ENCODE data around the gene KCNC1.
A peak's percentile ranks its signal among the peaks of the same experiment; 100 is the strongest.

Gene KCNC1

DNA sequence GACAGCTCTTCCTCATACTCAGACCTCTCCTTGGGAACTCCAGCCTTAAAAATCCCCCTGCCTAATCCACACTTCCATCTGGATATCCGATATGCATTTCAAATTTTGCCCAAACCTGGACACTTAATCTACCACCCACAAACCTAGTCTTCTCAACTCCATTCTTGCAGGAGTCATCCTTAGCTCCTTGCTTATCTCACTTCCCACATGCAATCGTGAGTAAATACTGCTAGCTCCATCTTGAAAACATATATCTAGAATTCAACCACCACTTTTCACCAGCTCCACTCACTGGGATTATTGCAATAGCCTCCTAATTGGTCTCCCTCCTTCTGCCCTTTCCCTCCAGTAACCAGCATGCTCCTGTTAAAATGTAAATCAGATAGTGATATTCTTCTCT is 17.8 kb upstream of the KCNC1 start:
- no peak for DNase-seq (ENCODE audit: low spot score)

GRCh38 chr11:17718015-17718414 is 16.6 kb upstream of the KCNC1 start:
- no peak for DNase-seq (ENCODE audit: low spot score)

DNA sequence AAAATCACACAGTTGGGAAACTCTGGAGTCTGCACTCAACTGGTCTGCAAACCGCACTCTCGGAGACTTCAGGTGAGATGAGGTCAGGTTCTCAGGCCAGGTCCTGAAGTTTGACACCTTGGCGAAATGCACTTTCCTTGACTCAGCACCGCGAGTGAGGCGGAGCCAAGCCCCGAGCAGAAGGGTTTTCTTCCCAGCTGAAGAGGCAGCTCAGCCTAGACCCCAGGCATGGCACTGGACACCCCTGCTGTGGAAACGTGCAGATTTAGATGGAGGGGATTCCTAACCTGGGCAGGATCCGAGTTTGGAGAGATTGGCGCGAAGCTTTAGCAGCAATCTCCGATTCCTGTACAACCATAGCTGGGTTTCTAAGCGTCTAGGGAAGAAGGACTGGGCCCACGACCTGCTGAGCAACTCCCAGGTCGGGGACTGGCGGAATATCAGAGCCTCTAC is 16.0 kb upstream of the KCNC1 start:
- DNase-seq (ENCODE audit: low spot score), result no peak

- DNase-seq (ENCODE audit: low spot score), result no peak
Observed at GRCh38 chr11:17719028-17719937, 15.3 kb upstream of the KCNC1 start, which contains the start of gene MYOD1. Gene MYOD1, plus strand, starts transcription at chr11:17719571. Its CDS starts 212 bp downstream, at chr11:17719783.

- DNase-seq (ENCODE audit: low spot score), result no peak
Observed at GRCh38 chr11:17719938-17720795, 14.4 kb upstream of the KCNC1 start.

DNA sequence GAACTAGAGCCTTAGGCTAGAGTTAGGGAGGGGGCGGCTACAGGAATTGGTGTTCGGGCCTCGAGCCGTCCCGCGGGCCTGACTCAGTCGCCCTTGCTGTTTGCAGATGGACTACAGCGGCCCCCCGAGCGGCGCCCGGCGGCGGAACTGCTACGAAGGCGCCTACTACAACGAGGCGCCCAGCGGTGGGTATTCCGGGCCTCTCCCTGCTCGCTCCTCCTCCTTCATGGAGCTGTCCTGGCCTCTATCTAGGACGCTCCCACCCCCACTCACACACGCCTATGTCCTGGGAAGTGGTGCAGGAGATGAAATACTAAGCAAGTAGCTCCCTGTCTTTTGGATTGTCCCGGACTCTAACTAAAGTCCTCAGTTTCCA is 13.8 kb upstream of the KCNC1 start:
- no peak for DNase-seq (ENCODE audit: low spot score)

DNA sequence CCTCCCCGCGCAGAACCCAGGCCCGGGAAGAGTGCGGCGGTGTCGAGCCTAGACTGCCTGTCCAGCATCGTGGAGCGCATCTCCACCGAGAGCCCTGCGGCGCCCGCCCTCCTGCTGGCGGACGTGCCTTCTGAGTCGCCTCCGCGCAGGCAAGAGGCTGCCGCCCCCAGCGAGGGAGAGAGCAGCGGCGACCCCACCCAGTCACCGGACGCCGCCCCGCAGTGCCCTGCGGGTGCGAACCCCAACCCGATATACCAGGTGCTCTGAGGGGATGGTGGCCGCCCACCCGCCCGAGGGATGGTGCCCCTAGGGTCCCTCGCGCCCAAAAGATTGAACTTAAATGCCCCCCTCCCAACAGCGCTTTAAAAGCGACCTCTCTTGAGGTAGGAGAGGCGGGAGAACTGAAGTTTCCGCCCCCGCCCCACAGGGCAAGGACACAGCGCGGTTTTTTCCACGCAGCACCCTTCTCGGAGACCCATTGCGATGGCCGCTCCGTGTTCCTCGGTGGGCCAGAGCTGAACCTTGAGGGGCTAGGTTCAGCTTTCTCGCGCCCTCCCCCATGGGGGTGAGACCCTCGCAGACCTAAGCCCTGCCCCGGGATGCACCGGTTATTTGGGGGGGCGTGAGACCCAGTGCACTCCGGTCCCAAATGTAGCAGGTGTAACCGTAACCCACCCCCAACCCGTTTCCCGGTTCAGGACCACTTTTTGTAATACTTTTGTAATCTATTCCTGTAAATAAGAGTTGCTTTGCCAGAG is 13.2 kb upstream of the KCNC1 start:
- DNase-seq (ENCODE audit: low spot score), result no peak

DNA sequence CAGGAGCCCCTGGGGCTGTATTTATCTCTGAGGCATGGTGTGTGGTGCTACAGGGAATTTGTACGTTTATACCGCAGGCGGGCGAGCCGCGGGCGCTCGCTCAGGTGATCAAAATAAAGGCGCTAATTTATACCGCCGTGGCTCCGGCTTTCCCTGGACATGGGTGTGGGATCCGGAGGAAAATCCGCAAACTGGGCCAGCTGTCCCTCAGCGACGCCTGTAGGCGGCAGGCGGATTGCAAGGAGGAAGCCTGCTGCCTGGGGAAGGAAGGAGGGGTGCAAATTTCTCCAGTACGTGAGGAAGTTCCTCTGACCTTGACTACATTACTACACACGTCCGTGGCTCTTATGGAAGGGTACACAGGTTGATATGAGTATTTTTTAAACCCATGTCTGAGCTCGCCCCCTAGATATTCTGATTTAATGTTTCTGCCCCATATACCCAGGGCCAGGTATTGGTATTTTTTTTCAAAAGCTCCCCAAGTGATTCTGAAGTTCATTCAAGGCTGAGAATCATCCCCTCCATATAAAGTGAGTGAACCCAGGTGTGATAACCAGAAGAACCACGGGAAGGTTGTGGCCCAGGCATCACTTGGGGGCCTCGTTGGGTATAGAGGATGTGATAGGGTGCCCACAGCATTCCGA is 12.5 kb upstream of the KCNC1 start:
- DNase-seq (ENCODE audit: low spot score), result peak; percentile 33

- DNase-seq (ENCODE audit: low spot score), result no peak
Observed at GRCh38 chr11:17724020-17724908, 10.3 kb upstream of the KCNC1 start.

DNA sequence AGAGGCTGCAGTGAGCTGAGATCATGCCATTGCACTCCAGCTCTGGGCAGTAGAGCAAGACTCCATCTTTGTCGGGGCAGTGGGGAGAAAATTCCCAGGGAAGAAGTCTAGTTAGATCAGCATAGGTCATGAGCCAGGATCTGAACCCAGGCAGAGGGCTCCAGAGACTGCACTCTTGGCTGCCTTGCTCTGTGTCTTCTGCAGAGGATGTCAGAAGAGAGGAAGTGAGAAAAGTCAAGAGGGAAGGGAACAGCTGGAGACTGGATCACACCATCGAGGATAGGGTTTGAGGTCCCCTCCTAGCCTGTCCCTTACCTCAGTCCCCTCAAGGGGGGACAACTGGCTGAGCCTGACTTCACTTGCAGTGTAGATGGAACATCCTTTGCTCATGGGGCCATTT is 9.4 kb upstream of the KCNC1 start:
- no peak for DNase-seq (ENCODE audit: low spot score)

DNA sequence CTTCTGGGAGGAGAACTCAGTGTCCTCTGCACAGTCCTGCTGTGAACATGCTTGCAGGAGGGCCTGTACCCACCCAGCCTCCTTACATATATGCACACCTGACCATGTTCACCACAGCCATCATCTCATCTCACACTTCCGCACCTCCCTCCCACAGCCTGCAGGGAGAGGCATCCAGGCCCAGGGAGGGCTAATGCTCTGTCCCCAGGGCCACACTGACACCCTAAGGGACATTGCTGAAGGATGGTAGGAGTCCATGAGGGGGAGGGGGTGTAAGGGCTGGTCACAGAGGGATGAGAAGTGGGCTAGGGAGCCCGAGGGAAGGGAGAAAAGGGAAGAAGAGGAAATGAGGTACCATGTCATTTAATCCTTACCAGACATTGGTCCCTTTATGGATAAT is 4.4 kb upstream of the KCNC1 start:
- DNase-seq (ENCODE audit: low spot score), result no peak

DNA sequence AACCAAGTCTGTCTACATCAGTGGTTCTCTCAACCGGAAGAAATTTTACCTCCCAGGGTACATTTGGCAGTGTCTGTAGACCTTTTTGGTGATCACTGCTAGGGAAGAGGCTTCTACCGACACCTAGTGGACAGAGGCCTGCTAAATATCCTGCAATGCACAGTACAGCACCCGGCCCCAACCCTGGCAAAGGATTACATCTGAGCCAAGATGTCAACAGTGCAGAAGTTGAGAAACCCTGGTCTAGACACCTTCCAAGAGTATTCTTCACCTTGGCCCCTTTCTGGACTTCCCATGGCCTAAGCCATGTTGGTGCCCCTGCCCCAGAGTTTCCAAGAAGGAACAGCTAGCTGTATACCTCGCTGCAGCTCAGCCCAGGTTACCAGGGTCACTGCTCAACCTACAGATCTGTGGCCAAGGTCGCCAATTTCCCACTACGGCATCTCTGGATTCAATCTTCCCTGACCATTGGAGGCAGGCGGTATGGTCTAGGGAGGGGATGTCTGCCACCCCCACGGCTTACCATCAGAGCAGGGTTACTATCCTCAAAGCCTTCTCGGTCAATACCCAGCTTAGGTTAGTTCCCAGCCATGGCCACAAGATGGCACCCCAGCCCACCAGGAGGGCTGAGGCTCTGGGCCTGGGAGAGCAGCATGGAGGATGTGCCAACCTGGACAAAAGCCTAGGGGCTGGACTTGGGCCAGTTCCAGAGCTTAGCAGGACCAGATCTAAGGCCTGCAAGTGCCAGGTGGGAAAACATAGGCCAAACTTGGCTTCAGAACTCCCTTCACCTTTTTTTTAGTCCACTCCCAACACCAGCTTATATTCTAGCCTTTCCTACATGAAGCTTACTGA is 3.7 kb upstream of the KCNC1 start:
- DNase-seq (ENCODE audit: low spot score), result peak; percentile 79

DNA sequence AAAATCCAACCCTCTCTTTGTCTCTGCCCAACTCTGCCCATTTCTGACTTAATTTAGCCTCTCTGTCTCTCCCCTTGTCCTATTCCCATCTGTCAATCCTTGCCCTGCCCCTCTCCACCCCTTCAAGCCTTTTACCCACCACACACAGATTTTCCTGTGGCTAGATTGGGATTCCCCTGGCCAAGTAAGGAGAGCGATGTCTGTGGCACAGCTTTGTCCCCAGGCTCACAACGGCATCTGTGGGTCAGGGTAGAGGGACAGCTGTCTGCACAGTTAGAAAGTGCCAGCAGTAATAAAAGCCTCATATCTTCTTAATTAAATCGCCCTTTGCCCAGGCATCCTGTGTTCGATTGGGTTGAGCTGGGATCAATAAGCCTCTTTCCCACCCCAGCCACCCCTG is 1.3 kb upstream of the KCNC1 start:
- DNase-seq (ENCODE audit: low spot score), result no peak

- DNase-seq (ENCODE audit: low spot score), result peak; percentile 59
Observed at GRCh38 chr11:17734986-17735817, 621 bp downstream of the KCNC1 start.

- no peak for DNase-seq (ENCODE audit: low spot score)
Observed at GRCh38 chr11:17735818-17736578, 1.4 kb downstream of the KCNC1 start.

DNA sequence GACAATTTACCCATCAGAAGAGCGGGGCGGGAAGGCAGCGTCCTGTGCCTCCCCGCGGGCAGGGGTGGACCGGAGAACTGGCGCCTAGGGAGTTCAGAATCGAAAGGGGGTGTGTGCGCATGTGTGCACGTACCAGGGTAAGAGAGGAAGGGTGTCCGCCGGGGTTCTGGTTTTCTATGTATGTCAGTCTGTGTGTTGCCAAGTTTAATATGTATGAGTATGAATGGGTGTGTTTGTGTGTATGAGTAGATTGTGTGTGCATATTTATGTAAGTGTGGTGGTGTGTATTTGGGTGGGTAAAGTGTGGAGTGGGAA is 2.0 kb downstream of the KCNC1 start:
- no peak for DNase-seq (ENCODE audit: low spot score)

DNA sequence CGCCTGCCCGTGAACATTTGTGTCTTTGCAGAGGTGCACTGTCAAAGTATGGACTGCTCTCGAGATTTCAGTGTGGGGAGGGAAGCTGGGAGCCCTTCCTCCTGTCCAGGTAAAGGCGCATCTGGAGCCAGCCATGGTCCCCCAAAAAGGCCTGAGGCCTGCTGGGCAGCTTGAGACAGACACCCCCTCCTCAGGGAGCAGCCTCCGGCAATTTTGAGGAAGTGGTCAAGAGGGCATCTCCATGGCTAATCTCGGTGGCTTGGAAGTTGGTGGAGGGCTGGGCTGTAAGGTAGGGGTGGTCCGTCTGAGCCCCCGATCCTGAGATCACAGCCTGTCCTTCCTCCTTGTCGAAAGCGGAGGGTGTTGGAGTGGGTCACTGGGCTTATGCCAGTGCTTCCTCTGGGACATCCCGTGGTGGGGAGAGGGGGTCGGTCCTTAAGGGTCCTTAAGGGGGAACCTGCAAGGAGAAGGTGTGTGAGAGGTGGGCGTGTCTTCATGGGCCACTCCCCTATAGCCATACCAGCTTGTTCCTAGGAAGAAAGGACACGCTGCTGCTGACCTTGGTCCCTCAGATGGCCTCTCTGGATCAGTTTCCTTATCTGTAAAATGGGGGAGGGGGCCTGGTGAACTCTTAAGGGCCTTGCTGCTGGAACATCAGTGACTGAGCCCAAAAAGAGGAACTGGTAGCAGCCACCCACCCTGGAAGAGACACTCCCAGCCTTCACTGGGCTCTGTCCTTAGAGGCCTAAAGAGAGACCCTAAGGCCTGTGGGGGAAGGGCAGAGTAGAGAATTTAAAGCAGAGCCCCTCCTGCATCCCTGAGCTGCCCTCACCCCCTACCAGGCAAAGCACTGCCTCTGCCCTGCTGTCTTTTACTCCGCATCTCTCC is 2.6 kb downstream of the KCNC1 start:
- DNase-seq (ENCODE audit: low spot score), result no peak
